H1 (cell line): ENCODE data around the gene NBAS. TPM values are rescaled to one million over a fixed set of nuclear protein-coding genes. Genes with fewer than 3 reads are reported as not detected.

ENCODE experiments used
- CTCF ChIA-PET: fragments of 300-600 bp; sonication (Branson Sonifier 250); formaldehyde crosslinking; loops from one replicate; lab custom pipeline; 2021; ENCODE audit not compliant: partially characterized antibody; lab: Charles Lee
- POLR2A ChIA-PET: fragments of 300-600 bp; sonication (Branson Sonifier 250); formaldehyde crosslinking; loops from one replicate; lab custom pipeline; 2021; ENCODE audit warnings: inconsistent platforms; ENCODE audit not compliant: partially characterized antibody; lab: Charles Lee
- DNase-seq, 2 experiments: peaks; one replicate each; pipeline versions ENCODE4 v3.0.0 to v3.0.0-alpha.2; 2010 to 2022; ENCODE audit warnings: low spot score in 2 of 2, low read depth in 1 of 2, mixed read lengths in 1 of 2
- FAIRE-seq: peaks from 2 replicates; lab custom pipeline; 2011; peaks lifted over from hg19 to GRCh38; lab: Jason Lieb, UNC
- H2AFZ ChIP-seq: 2 replicates; pipeline ENCODE4 v1.8.1; 2012; ENCODE audit warnings: low read length, inconsistent platforms
- H2AK5ac ChIP-seq: 2 replicates; pipeline ENCODE4 v1.6.1; 2013; ENCODE audit warnings: low read depth, low read length
- H2BK120ac ChIP-seq: replicated peaks from 2 replicates; pipeline ENCODE3; 2013; ENCODE audit warnings: low read depth, low read length, inconsistent platforms
- H2BK12ac ChIP-seq: 2 replicates; pipeline ENCODE4 v1.6.1; 2013; ENCODE audit warnings: low read depth, low read length
- H2BK15ac ChIP-seq: 2 replicates; pipeline ENCODE4 v1.6.1; 2013; ENCODE audit warnings: low read length
- H2BK20ac ChIP-seq: 2 replicates; pipeline ENCODE4 v1.6.1; 2013; ENCODE audit warnings: low read length
- H2BK5ac ChIP-seq: 2 replicates; pipeline ENCODE4 v1.6.1; 2013; ENCODE audit warnings: low read depth, low read length
- H3K14ac ChIP-seq: 2 replicates; pipeline ENCODE4 v1.6.1; 2013; ENCODE audit warnings: inconsistent platforms; ENCODE audit not compliant: insufficient read length
- H3K18ac ChIP-seq: 2 replicates; pipeline ENCODE4 v1.6.1; 2013; ENCODE audit warnings: low read length; ENCODE audit errors: extremely low read depth
- H3K23ac ChIP-seq: 2 replicates; pipeline ENCODE4 v1.6.1; 2013; ENCODE audit warnings: inconsistent platforms; ENCODE audit not compliant: insufficient read length
- H3K23me2 ChIP-seq: 2 replicates; pipeline ENCODE4 v1.6.1; 2013; ENCODE audit warnings: low read depth, low read length
- H3K27ac ChIP-seq: 2 replicates; pipeline ENCODE4 v1.6.1; 2011; ENCODE audit warnings: low read depth, low read length, inconsistent platforms
- H3K27me3 ChIP-seq, 4 experiments: replicated peaks in 1 of 4; 1 replicate in 1 of 4; 2 replicates in 3 of 4; pipeline versions ENCODE4 v1.6.1 to v1.8.1; 2011 to 2013; ENCODE audit warnings: low read length in 3 of 4, mild to moderate bottlenecking in 3 of 4, inconsistent platforms in 2 of 4, mixed read lengths in 2 of 4, moderate library complexity in 1 of 4; ENCODE audit not compliant: control insufficient read depth in 3 of 4, insufficient read depth in 3 of 4; ENCODE audit errors: extremely low read depth in 1 of 4
- H3K36me3 ChIP-seq, 4 experiments: 2 replicates each; pipeline versions ENCODE4 v1.6.1 to v1.8.1; 2011 to 2013; ENCODE audit warnings: mild to moderate bottlenecking in 4 of 4, low read length in 3 of 4, moderate library complexity in 2 of 4, control low read depth in 1 of 4, inconsistent platforms in 1 of 4; ENCODE audit not compliant: insufficient read depth in 4 of 4, control insufficient read depth in 2 of 4
- H3K4ac ChIP-seq: replicated peaks from 2 replicates; pipeline ENCODE3; 2013; ENCODE audit warnings: low read length, low read depth, mixed read lengths, inconsistent platforms; ENCODE audit not compliant: insufficient read length
- H3K4me1 ChIP-seq, 4 experiments: replicated peaks in 1 of 4; 1 replicate in 1 of 4; 2 replicates in 3 of 4; pipeline versions ENCODE4 v1.6.1 to v1.8.1; 2011 to 2013; ENCODE audit warnings: low read length in 3 of 4, inconsistent platforms in 2 of 4, mixed read lengths in 1 of 4; ENCODE audit not compliant: insufficient read depth in 4 of 4, control insufficient read depth in 3 of 4
- H3K4me2 ChIP-seq, 2 experiments: 2 replicates each; pipeline versions ENCODE4 v1.6.1 to v1.8.1; 2011 to 2013; ENCODE audit warnings: low read depth in 2 of 2, low read length in 2 of 2, control low read depth in 1 of 2, inconsistent platforms in 1 of 2, mild to moderate bottlenecking in 1 of 2; ENCODE audit not compliant: insufficient read depth in 1 of 2
- H3K4me3 ChIP-seq, 4 experiments: fragments of 200-600, 300-600 bp in 1 of 4; sonication (generic), shearing (Covaris generic), sonication (Bioruptor Twin) in 1 of 4; 2 replicates each; pipeline versions ENCODE4 v1.5.1 to v1.8.1; 2011 to 2016; ENCODE audit warnings: low read length in 4 of 4, low read depth in 3 of 4, control low read depth in 2 of 4, inconsistent platforms in 2 of 4, mild to moderate bottlenecking in 2 of 4, mixed read lengths in 1 of 4, moderate library complexity in 1 of 4; ENCODE audit not compliant: insufficient read depth in 2 of 4; ENCODE audit errors: extremely low read depth in 1 of 4
- H3K56ac ChIP-seq: replicated peaks from 2 replicates; pipeline ENCODE3; 2013; ENCODE audit warnings: low read depth, mild to moderate bottlenecking, mixed read lengths, low read length, inconsistent platforms; ENCODE audit not compliant: insufficient read length
- H3K79me1 ChIP-seq: 2 replicates; pipeline ENCODE4 v1.6.1; 2013; ENCODE audit warnings: low read depth, low read length, control low read depth
- H3K79me2 ChIP-seq, 2 experiments: 2 replicates each; pipeline versions ENCODE4 v1.6.1 to v1.8.1; 2012 to 2013; ENCODE audit warnings: low read length in 2 of 2, mild to moderate bottlenecking in 2 of 2, inconsistent platforms in 1 of 2; ENCODE audit not compliant: insufficient read depth in 2 of 2, control insufficient read depth in 1 of 2
- H3K9ac ChIP-seq, 4 experiments: replicated peaks in 1 of 4; 1 replicate in 1 of 4; 2 replicates in 3 of 4; pipeline versions ENCODE4 v1.6.1 to v1.8.1; 2011 to 2013; ENCODE audit warnings: low read depth in 3 of 4, low read length in 3 of 4, control low read depth in 2 of 4, mild to moderate bottlenecking in 2 of 4, moderate library complexity in 2 of 4, inconsistent platforms in 1 of 4; ENCODE audit errors: extremely low read depth in 1 of 4
- H3K9me3 ChIP-seq, 2 experiments: 2 replicates each; pipeline versions ENCODE4 v1.6.1 to v1.8.1; 2012 to 2013; ENCODE audit warnings: mild to moderate bottlenecking in 2 of 2, moderate library complexity in 2 of 2, control low read depth in 1 of 2, inconsistent platforms in 1 of 2, low read depth in 1 of 2, low read length in 1 of 2, mixed read lengths in 1 of 2; ENCODE audit not compliant: insufficient read depth in 2 of 2
- H4K20me1 ChIP-seq, 2 experiments: replicated peaks in 1 of 2; 2 replicates each; pipeline versions ENCODE3 to v1.8.1; 2011 to 2013; ENCODE audit warnings: inconsistent platforms in 2 of 2, low read length in 2 of 2, mild to moderate bottlenecking in 1 of 2; ENCODE audit not compliant: insufficient read depth in 2 of 2, control insufficient read depth in 1 of 2
- H4K5ac ChIP-seq: 2 replicates; pipeline ENCODE4 v1.6.1; 2013; ENCODE audit warnings: low read length, low read depth, mixed read lengths, inconsistent platforms; ENCODE audit not compliant: insufficient read length
- H4K8ac ChIP-seq: 2 replicates; pipeline ENCODE4 v1.8.0; 2013; ENCODE audit warnings: mild to moderate bottlenecking, moderate library complexity, low read length, inconsistent platforms; ENCODE audit not compliant: insufficient read depth; ENCODE audit errors: extremely low read depth
- H4K91ac ChIP-seq: replicated peaks from 2 replicates; pipeline ENCODE3; 2013; ENCODE audit warnings: low read length, mixed read lengths, inconsistent platforms; ENCODE audit not compliant: insufficient read length
- ATF2 ChIP-seq: IDR thresholded peaks from 2 replicates; pipeline ENCODE4 v1.6.1; 2012; ENCODE audit warnings: low read length, inconsistent platforms
- BCL11A ChIP-seq, 2 experiments: IDR thresholded peaks; one replicate each; pipeline ENCODE4 v1.6.1; 2011; ENCODE audit warnings: low read depth in 2 of 2, low read length in 2 of 2, mild to moderate bottlenecking in 2 of 2
- EGR1 ChIP-seq: IDR thresholded peaks from 2 replicates; pipeline ENCODE4 v1.6.1; 2011; ENCODE audit warnings: low read depth, low read length, borderline replicate concordance
- EZH2 ChIP-seq: fragments of 200-600 bp; sonication (generic); IDR thresholded peaks from 2 replicates; pipeline ENCODE4 v1.7.1; 2012; ENCODE audit warnings: low read depth, mild to moderate bottlenecking, moderate library complexity, low read length, inconsistent platforms; ENCODE audit not compliant: severe bottlenecking
- RXRA ChIP-seq: IDR thresholded peaks from 2 replicates; pipeline ENCODE4 v1.6.1; 2011; ENCODE audit warnings: low read depth, mild to moderate bottlenecking, low read length, moderate library complexity; ENCODE audit not compliant: insufficient read depth
- TAF7 ChIP-seq: optimal IDR thresholded peaks from 2 replicates; pipeline ENCODE3; 2011; ENCODE audit warnings: low read depth, mild to moderate bottlenecking, inconsistent platforms, low read length, moderate library complexity, borderline replicate concordance
- YY1 ChIP-seq: IDR thresholded peaks from 2 replicates; pipeline ENCODE4 v1.6.1; 2011; ENCODE audit warnings: low read depth, mild to moderate bottlenecking, low read length
- WGBS, 2 experiments: shearing (Covaris generic) in 1 of 2; methylation state at CpG; one replicate each; pipeline versions ENCODE4 v1.1.6 to v1.1.7; 2013 to 2015; ENCODE audit warnings: low lambda C conversion rate in 2 of 2, mixed read lengths in 2 of 2, inconsistent platforms in 1 of 2, low coverage in 1 of 2, missing lambda C conversion rate in 1 of 2; ENCODE audit not compliant: insufficient replicate concordance in 2 of 2, insufficient coverage in 1 of 2, insufficient read length in 1 of 2; ENCODE audit errors: extremely low coverage in 1 of 2, missing lambda C conversion rate in 1 of 2; 5-methylcytosine and 5-hydroxymethylcytosine counted together
- polyA plus RNA-seq, 7 experiments: library from polyadenylated mRNA; depleted of rRNA in 3 of 7; stranded (reverse) in 5 of 7; unstranded in 2 of 7; fragments of >200 nt in 5 of 7; fragments of 200-250 nt in 2 of 7; gene quantifications; 1 replicate in 5 of 7; 2 replicates in 1 of 7; 4 replicates in 1 of 7; pipeline versions ENCODE4 v1.2.1 to v1.2.3, GENCODE V29; 2011 to 2013; ENCODE audit warnings: missing spikeins in 2 of 7, mixed read lengths in 2 of 7
- total RNA-seq: library from RNA; stranded (reverse); fragmentation: NEBNext Ultra II Directional; extraction: Animal tissue kit (Norgen Biotek cat#: 25700); gene quantifications from 2 replicates; pipeline ENCODE4 v1.2.1, GENCODE V29; 2021

The NBAS gene
- total and polyA plus RNA-seq, 2 of the 8 experiments (the other 6 are each of a cell fraction or from before 2014, with no cell fraction given) = 19.6 to 34.8 TPM

GRCh38 chr2:15122915-15123314 lies 438.2 kb downstream of the NBAS start:
- Histone ChIP-seq H3K4ac (no peak overlapping the region), H4K5ac (no peak overlapping the region), H3K23me2 (no peaks in the 10 kb centered on the region), H3K79me2 (no peaks in the 10 kb centered on the region), H3K14ac (no peak overlapping the region), H3K79me1 (no peaks in the 10 kb centered on the region), H2BK5ac (peak overlapping the region; percentile 76; the same call in 1 of the 2 replicates), H2BK12ac (peak overlapping the region; percentile 7; the same call in 1 of the 2 replicates), H2AFZ (no peak overlapping the region), H4K91ac (peak overlapping the region; percentile 52), H3K4me3 (no peak overlapping the region), H4K8ac (no peak overlapping the region), H4K20me1 (no peaks in the 10 kb centered on the region), H3K4me1 (peaks cover 0 to 13% (median 5%) of the 10 kb centered on the region in 4 experiments; a peak in 6 of 7 replicates), H3K18ac (no peak overlapping the region), H2BK15ac (no peak overlapping the region), H3K4me2 (no peak overlapping the region), H2BK20ac (peak overlapping the region; percentile 80; the same call in 1 of the 2 replicates), H2AK5ac (0 out of 2 replicates have a peak overlapping the region, but pooled peaks have one; percentile 0), H3K23ac (no peak overlapping the region), H3K27ac (no peak overlapping the region), H3K9ac (no peak overlapping the region), H3K9me3 (peaks cover 0 to 2% of the 10 kb centered on the region in 2 experiments; a peak in 1 of 4 replicates), H3K27me3 (no peaks in the 10 kb centered on the region), H3K56ac (no peak overlapping the region), H2BK120ac (no peak overlapping the region), H3K36me3 (no peaks in the 10 kb centered on the region)
- DNase-seq (no peak), FAIRE-seq (no peak)
- no peak for TF ChIP-seq RXRA
- TF ChIP-seq ATF2 = no peak
- no peak for TF ChIP-seq TAF7
- TF ChIP-seq EGR1 = no peak
- no peak for TF ChIP-seq YY1
- TF ChIP-seq EZH2 = no peak
- TF ChIP-seq BCL11A (IDR thresholded peaks at IDR 0.05; ENCODE audit: low read depth in 2 of 2, low read length in 2 of 2) = no peak
- ChIA-PET POLR2A (no interaction called here), CTCF (interaction anchor here (0.6 to 2.0 kb wide), 5 partner anchors 12 to 743 kb away, joined by 3 to 6 read pairs (median 4); no protein-coding TSS in a partner anchor)
- WGBS, 2 experiments = 93% methylated on average over 2 of the region's 2 CpGs; no CpG with 5 or more reads in 1 of the 2 experiments
